Measurements from ENCODE around the gene RAPGEF1. TPM values are rescaled to one million over a fixed set of nuclear protein-coding genes. Genes with fewer than 3 reads are reported as not detected.

The RAPGEF1 gene
- total RNA-seq, 4 donors from 2014 or later = 43.0 to 58.3 (median 51.7) TPM

GRCh38 chr9:131695366-131695765, 44.5 kb downstream of the RAPGEF1 start:
- Histone ChIP-seq H3K27ac (no peak overlapping the region), H3K36me3 (no peaks in the 10 kb centered on the region), H3K27me3 (peaks cover 3% of the 10 kb centered on the region), H3K9me3 (no peaks in the 10 kb centered on the region), H3K4me1 (peaks cover 60% of the 10 kb centered on the region), H3K4me3 (no peak overlapping the region)
- DNase-seq (ENCODE audit: low spot score in 2 of 2) = no peak
- no peak for TF ChIP-seq CTCF (IDR thresholded peaks at IDR 0.05)
- TF ChIP-seq POLR2AphosphoS5 (IDR thresholded peaks at IDR 0.05) = no peak
- TF ChIP-seq POLR2A (IDR thresholded peaks at IDR 0.05) = no peak
- TF ChIP-seq EP300 (IDR thresholded peaks at IDR 0.05) = no peak
- WGBS = 95% methylated on average over 5 of the region's 5 CpGs

- Histone ChIP-seq H3K36me3 (no peaks in the 10 kb centered on the region), H3K4me3 (no peak overlapping the region), H3K27me3 (no peaks in the 10 kb centered on the region), H3K4me1 (peaks cover 47% of the 10 kb centered on the region), H3K27ac (no peak overlapping the region), H3K9me3 (no peaks in the 10 kb centered on the region)
- TF ChIP-seq POLR2AphosphoS5 (IDR thresholded peaks at IDR 0.05) = no peak
- TF ChIP-seq EP300 (IDR thresholded peaks at IDR 0.05) = no peak
- TF ChIP-seq POLR2A (IDR thresholded peaks at IDR 0.05) = no peak
- TF ChIP-seq CTCF (IDR thresholded peaks at IDR 0.05) = no peak
- DNase-seq (ENCODE audit: low spot score in 2 of 2) = no peak
- 94% methylated on average over 4 of the region's 4 CpGs for WGBS
Measured at GRCh38 chr9:131693651-131694597, 46.0 kb downstream of the RAPGEF1 start.

GRCh38 chr9:131692612-131693562, 47.0 kb downstream of the RAPGEF1 start:
- no peak overlapping the region for H3K4me3 ChIP-seq
- no peaks in the 10 kb centered on the region for H3K27me3 ChIP-seq
- WGBS = 75% methylated on average over 7 of the region's 7 CpGs
- peak overlapping the region; percentile 10 for H3K27ac ChIP-seq
- no peak for TF ChIP-seq CTCF (IDR thresholded peaks at IDR 0.05)
- no peak for TF ChIP-seq POLR2AphosphoS5 (IDR thresholded peaks at IDR 0.05)
- TF ChIP-seq EP300 (IDR thresholded peaks at IDR 0.05) = no peak
- no peak for TF ChIP-seq POLR2A (IDR thresholded peaks at IDR 0.05)
- no peaks in the 10 kb centered on the region for H3K36me3 ChIP-seq
- H3K4me1 ChIP-seq = peaks cover 37% of the 10 kb centered on the region
- DNase-seq (ENCODE audit: low spot score in 2 of 2) = no peak
- H3K9me3 ChIP-seq = no peaks in the 10 kb centered on the region

GRCh38 chr9:131691969-131692611, 47.8 kb downstream of the RAPGEF1 start:
- Histone ChIP-seq H3K4me1 (peaks cover 29% of the 10 kb centered on the region), H3K9me3 (no peaks in the 10 kb centered on the region), H3K4me3 (no peak overlapping the region), H3K27me3 (no peaks in the 10 kb centered on the region), H3K36me3 (no peaks in the 10 kb centered on the region), H3K27ac (peak overlapping the region; percentile 10)
- WGBS = 50% methylated on average over 7 of the region's 7 CpGs
- TF ChIP-seq POLR2AphosphoS5 (IDR thresholded peaks at IDR 0.05) (no peak), EP300 (IDR thresholded peaks at IDR 0.05) (no peak), CTCF (IDR thresholded peaks at IDR 0.05) (no peak), POLR2A (IDR thresholded peaks at IDR 0.05) (no peak)
- DNase-seq (ENCODE audit: low spot score in 2 of 2) = no peak
